Vagina (tissue), 2 donors: ENCODE results near the gene MRTFA. TPM values are rescaled to one million over a fixed set of nuclear protein-coding genes. Genes with fewer than 3 reads are reported as not detected.

Source experiments
- DNase-seq, 2 donors: peaks; one replicate each; pipeline ENCODE4 v3.0.0-alpha.2; 2017; ENCODE audit errors: extremely low spot score in 2 of 2
- H3K27ac ChIP-seq: fragments of 200-600 bp; sonication (generic); one replicate; pipeline ENCODE4 v1.5.1; 2019
- H3K27me3 ChIP-seq: fragments of 200-600 bp; sonication (generic); one replicate; pipeline ENCODE4 v1.5.1; 2019
- H3K36me3 ChIP-seq, 2 donors: fragments of 200-600 bp; sonication (generic); one replicate each; pipeline ENCODE4 v1.5.1; 2017 to 2019
- H3K4me1 ChIP-seq: fragments of 200-600 bp; sonication (generic); one replicate; pipeline ENCODE4 v1.5.1; 2019
- H3K4me3 ChIP-seq, 2 donors: fragments of 200-600 bp; sonication (generic); 1 replicate in 1 of 2; 2 replicates in 1 of 2; pipeline ENCODE4 v1.5.1; 2016 to 2019
- H3K9me3 ChIP-seq: fragments of 200-600 bp; sonication (generic); one replicate; pipeline ENCODE4 v1.5.1; 2019
- CTCF ChIP-seq, 3 experiments: fragments of 450-650 bp in 2 of 3; fragments of 200-600 bp in 1 of 3; sonication (generic) in 1 of 3; IDR thresholded peaks; one replicate each; pipeline ENCODE4 v1.5.1; 2017 to 2019; ENCODE audit warnings: antibody characterized with exemption in 3 of 3, mild to moderate bottlenecking in 2 of 3, moderate library complexity in 2 of 3
- POLR2A ChIP-seq, 2 donors: fragments of 450-650 bp; IDR thresholded peaks; one replicate each; pipeline ENCODE4 v1.6.1; 2017; ENCODE audit warnings: antibody characterized with exemption in 2 of 2, mild to moderate bottlenecking in 2 of 2, moderate library complexity in 2 of 2
- POLR2AphosphoS5 ChIP-seq, 2 donors: sonication (generic); formaldehyde crosslinking; IDR thresholded peaks; one replicate each; pipeline ENCODE4 v1.9.0; 2017; ENCODE audit warnings: antibody characterized with exemption in 2 of 2, mild to moderate bottlenecking in 2 of 2, low read depth in 1 of 2; ENCODE audit not compliant: insufficient read depth in 1 of 2
- intact Hi-C: fragments of 100-400 bp; cut with DNase I; formaldehyde crosslinking; loops from one replicate; pipeline ENCODE4 v1.15.1; 2023
- total RNA-seq: library from RNA; depleted of rRNA; stranded (reverse); fragments of >200 nt; gene quantifications from one replicate; pipeline ENCODE4 v1.2.3, GENCODE V29; 2016

Gene MRTFA
- total RNA-seq, 1 donor from 2014 or later, result 99.4 TPM

DNA sequence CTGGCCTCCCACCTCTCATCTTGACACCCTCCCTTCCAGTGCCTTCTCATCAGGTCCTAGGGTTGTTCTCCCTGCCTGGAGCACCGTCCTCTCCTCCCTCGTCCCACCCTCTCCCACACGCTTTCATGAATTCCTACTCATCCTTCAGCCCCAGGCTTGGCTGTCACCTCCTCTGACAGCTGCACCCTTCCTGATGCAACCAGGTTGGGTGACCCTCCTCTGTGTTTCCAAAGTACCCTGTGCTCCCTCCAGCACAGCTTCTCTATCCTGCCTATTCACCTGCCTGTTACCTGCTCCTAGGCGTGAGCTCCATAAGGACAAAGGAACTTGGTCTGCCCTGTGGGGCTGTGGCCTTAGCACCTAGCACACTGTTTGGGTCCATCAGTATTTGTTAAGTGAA is 207.7 kb downstream of the MRTFA start:
- DNase-seq, result no peak
- H3K27ac ChIP-seq, result no peak overlapping the region
- intact Hi-C loops, result no loop called here
- H3K27me3 ChIP-seq, result no peaks in the 10 kb centered on the region
- H3K9me3 ChIP-seq, result no peaks in the 10 kb centered on the region
- no peak overlapping the region for H3K4me3 ChIP-seq
- H3K4me1 ChIP-seq, result no peaks in the 10 kb centered on the region
- TF ChIP-seq CTCF (IDR thresholded peaks at IDR 0.05) (no peak), POLR2A (IDR thresholded peaks at IDR 0.05) (no peak), POLR2AphosphoS5 (IDR thresholded peaks at IDR 0.05; ENCODE audit: insufficient read depth in 1 of 2, low read depth in 1 of 2) (no peak)
- H3K36me3 ChIP-seq, result peaks cover 0 to 42% of the 10 kb centered on the region in 2 donors

DNA sequence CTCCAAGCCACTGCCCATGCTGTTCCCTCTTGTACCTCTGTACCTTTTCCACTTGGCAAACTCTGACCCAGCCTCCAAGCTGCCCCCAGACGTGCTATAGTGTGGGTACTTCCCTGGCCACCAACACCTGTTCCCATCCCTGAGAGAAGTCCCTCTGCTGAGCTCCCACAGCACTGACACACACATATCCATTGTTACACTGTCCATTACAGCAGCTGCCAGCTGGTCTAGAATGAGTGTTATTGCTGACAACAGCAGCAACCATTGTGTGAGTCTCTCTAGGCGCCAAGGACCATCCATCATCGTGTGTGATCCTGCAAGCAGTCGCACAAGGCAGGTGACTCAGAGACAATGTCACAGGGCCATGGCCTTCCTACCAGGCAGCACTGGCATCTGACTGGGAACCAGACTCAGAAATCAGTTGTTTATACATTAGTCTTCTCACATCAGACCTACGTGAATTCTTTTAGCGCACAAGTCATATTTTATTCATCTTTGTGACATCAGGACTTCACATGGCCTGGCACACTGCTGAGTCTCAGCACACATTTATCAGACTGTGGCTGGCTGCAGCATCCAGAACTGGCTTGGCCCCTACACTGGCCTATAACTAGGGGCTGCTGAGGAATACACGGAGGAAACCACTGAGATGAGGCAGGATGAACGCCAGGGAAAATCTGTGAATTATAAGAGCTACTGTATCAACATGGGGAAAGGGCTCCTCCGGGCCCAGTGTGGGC is 209.8 kb downstream of the MRTFA start:
- no peak overlapping the region for H3K4me3 ChIP-seq
- no peaks in the 10 kb centered on the region for H3K9me3 ChIP-seq
- no peak for TF ChIP-seq POLR2A (IDR thresholded peaks at IDR 0.05)
- intact Hi-C loops, result no loop called here
- H3K27ac ChIP-seq, result no peak overlapping the region
- no peak for DNase-seq
- H3K27me3 ChIP-seq, result no peaks in the 10 kb centered on the region
- H3K4me1 ChIP-seq, result no peaks in the 10 kb centered on the region
- H3K36me3 ChIP-seq, result peaks cover 0 to 60% of the 10 kb centered on the region in 2 donors

- H3K36me3 ChIP-seq, result peaks cover 0 to 67% of the 10 kb centered on the region in 2 donors
- H3K27me3 ChIP-seq, result no peaks in the 10 kb centered on the region
- DNase-seq, result no peak
- H3K27ac ChIP-seq, result no peak overlapping the region
- intact Hi-C loops, result no loop called here
- no peaks in the 10 kb centered on the region for H3K4me1 ChIP-seq
- no peaks in the 10 kb centered on the region for H3K9me3 ChIP-seq
- no peak for TF ChIP-seq POLR2A (IDR thresholded peaks at IDR 0.05)
- TF ChIP-seq POLR2AphosphoS5 (IDR thresholded peaks at IDR 0.05; ENCODE audit: insufficient read depth in 1 of 2, low read depth in 1 of 2), result no peak
- TF ChIP-seq CTCF (IDR thresholded peaks at IDR 0.05), result no peak
- H3K4me3 ChIP-seq, result no peak overlapping the region
Observed at GRCh38 chr22:40425082-40425481, 211.4 kb downstream of the MRTFA start.

- Histone ChIP-seq H3K4me1 (no peaks in the 10 kb centered on the region), H3K9me3 (no peaks in the 10 kb centered on the region), H3K36me3 (peaks cover 0 to 71% of the 10 kb centered on the region in 2 donors), H3K4me3 (no peak overlapping the region), H3K27me3 (no peaks in the 10 kb centered on the region), H3K27ac (no peak overlapping the region)
- intact Hi-C loops, result no loop called here
- no peak for TF ChIP-seq POLR2A (IDR thresholded peaks at IDR 0.05)
- no peak for DNase-seq
Observed at GRCh38 chr22:40423882-40424640, 212.5 kb downstream of the MRTFA start.

- DNase-seq, result no peak
- Histone ChIP-seq H3K27ac (no peak overlapping the region), H3K27me3 (no peaks in the 10 kb centered on the region), H3K9me3 (no peaks in the 10 kb centered on the region), H3K36me3 (peaks cover 0 to 75% of the 10 kb centered on the region in 2 donors), H3K4me1 (no peaks in the 10 kb centered on the region), H3K4me3 (no peak overlapping the region)
- intact Hi-C loops, result no loop called here
- TF ChIP-seq CTCF (IDR thresholded peaks at IDR 0.05) (no peak), POLR2A (IDR thresholded peaks at IDR 0.05) (no peak), POLR2AphosphoS5 (IDR thresholded peaks at IDR 0.05; ENCODE audit: insufficient read depth in 1 of 2, low read depth in 1 of 2) (no peak)
Observed at GRCh38 chr22:40423310-40423688, 213.2 kb downstream of the MRTFA start.
